ENCODE measurements around the gene SLC25A40. TPM values are rescaled to one million over a fixed set of nuclear protein-coding genes. Genes with fewer than 3 reads are reported as not detected.
"Not testable (repeated sequence)": the region's sequence is repeated elsewhere in the genome, so short reads cannot be mapped to it uniquely, and the experiment has no call there.

SLC25A40 gene
- total RNA-seq, 1 donor from 2014 or later: 48.7 TPM

DNA sequence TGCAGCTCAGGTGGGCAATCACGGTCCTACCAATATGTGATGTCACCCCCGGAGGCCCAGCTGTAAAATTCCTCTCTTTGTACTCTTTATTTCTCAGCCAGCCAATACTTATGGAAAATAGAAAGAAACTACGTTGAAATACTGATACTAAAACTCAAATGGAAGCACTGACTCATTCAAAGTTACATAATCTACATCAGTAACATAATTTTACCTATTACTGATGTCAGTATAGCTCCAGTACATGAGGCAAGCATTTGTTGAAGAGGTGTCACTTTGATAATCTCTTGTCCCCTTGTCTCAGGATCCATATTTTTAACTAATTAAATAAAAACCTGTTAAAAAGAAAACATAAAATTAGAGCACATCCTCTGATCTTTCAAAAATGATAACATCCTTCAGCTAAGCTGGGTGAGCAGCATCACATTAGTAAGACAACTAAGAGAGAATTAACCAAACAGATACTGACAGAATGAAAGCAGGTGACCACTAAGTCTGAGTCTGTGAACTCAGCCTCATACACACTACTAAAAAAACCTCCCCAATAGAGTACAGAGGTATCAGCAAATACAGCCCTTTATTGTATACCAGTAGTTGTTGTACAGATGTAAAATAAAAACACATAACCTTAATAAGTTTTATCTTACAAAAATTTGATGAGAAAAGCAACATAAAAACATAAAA is 17.6 kb downstream of the SLC25A40 start:
- DNase-seq (ENCODE audit: low spot score): no peak
- Mint-ChIP-seq H3K4me1 (ENCODE audit: low read depth) (peaks cover 15% of the 10 kb centered on the region), H3K36me3 (ENCODE audit: low read depth) (peaks cover 53% of the 10 kb centered on the region), H3K27ac (peak overlapping the region; percentile 64), H3K4me3 (ENCODE audit: low read depth) (no peak overlapping the region), H3K9me3 (no peaks in the 10 kb centered on the region), H3K27me3 (ENCODE audit: low read depth) (no peaks in the 10 kb centered on the region)
- intact Hi-C loops (cut with micrococcal nuclease): no loop called here

DNA sequence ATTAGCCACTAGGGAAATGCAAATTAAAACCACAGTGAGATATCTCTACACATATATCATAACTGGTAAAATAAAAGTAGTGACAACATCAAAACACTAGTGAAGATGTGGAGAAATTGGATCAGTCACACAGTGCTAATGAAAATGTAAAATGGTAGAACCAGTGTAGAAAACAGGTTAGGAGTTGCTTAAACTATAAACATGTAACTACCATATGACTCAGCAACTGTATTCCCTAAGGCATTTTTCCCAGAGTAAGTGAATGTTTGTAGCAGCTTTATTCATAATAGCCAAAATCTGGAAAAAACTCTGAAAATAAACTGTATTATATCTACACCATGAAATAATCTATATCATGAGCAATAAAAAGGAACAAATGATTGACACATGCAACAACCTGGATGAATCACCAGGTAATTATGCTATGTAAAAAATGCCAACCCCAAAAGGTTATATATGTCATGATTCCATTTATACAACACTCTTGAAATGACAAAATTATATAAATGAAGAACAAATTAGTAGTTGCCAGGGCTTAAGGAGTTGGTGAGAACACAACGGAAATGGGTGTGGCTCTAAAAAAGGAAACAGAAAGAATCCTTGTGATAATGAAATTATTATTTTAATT is 22.8 kb downstream of the SLC25A40 start:
- DNase-seq (ENCODE audit: low spot score): no peak
- Mint-ChIP-seq H3K9me3 (no peaks in the 10 kb centered on the region), H3K27me3 (ENCODE audit: low read depth) (no peaks in the 10 kb centered on the region), H3K36me3 (ENCODE audit: low read depth) (peaks cover 55% of the 10 kb centered on the region), H3K4me3 (ENCODE audit: low read depth) (no peak overlapping the region), H3K27ac (no peak overlapping the region), H3K4me1 (ENCODE audit: low read depth) (peaks cover 10% of the 10 kb centered on the region)
- intact Hi-C loops (cut with micrococcal nuclease): no loop called here

DNA sequence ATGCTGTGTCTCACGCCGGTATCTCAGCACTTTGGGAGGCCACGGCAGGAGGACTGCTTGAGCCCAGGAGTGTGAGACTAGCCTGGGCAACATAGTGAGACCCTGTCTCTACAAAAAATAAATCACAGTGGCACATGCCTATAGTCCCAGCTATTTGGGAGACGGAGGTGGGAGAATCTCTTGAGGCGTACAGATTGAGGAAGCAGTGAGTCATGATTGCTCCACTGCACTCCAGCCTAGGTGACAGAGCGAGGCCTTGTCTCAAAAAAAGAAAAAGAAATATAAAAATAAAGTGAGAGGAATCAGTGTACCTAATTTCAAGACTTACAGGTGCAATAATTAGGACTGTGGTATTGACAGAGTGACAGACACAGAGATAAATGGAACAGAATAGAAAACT is 23.9 kb downstream of the SLC25A40 start:
- Mint-ChIP-seq H3K27me3 (ENCODE audit: low read depth) (no peaks in the 10 kb centered on the region), H3K27ac (no peak overlapping the region), H3K36me3 (ENCODE audit: low read depth) (peaks cover 45% of the 10 kb centered on the region), H3K4me3 (ENCODE audit: low read depth) (no peak overlapping the region), H3K9me3 (no peaks in the 10 kb centered on the region), H3K4me1 (ENCODE audit: low read depth) (peaks cover 6% of the 10 kb centered on the region)
- intact Hi-C loops (cut with micrococcal nuclease): no loop called here
- DNase-seq (ENCODE audit: low spot score): no peak

DNA sequence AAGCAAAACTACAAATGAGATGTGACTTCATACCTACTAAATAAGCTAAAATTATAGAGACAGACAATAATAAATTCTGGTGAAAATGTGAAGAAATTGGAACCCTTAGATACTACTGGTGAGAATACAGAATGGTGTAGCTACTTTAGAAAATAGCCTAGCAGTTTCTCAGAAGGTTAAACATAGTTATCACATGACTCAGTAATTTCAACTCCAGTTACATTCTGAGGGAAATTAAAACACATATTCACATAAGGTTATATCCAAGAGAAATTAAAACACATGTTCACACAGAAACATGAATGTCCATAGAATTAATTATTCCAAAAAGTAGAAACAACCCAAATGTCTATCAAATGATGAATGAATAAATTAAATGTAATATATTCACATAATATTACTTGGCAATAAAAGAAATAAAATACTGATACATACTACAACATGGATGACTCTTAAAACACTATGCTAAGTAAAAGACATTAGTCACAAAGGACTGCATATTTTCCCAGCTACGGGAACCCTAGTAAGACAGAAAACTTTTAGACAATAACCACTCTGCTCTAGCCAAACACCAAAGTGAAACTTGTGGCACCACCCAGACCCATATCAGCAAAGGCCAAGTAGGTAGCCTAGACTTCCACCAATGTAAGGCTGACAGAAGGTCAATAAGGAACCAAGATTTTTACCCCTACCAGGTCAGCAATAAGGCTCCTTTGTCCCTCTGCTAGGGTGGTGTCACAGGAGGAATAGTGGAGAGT is 25.1 kb downstream of the SLC25A40 start:
- no peak overlapping the region for H3K27ac Mint-ChIP-seq
- H3K9me3 Mint-ChIP-seq: no peaks in the 10 kb centered on the region
- no peaks in the 10 kb centered on the region for H3K27me3 Mint-ChIP-seq (ENCODE audit: low read depth)
- peaks cover 41% of the 10 kb centered on the region for H3K36me3 Mint-ChIP-seq (ENCODE audit: low read depth)
- no peak for DNase-seq (ENCODE audit: low spot score)
- intact Hi-C loops (cut with micrococcal nuclease): no loop called here
- H3K4me1 Mint-ChIP-seq (ENCODE audit: low read depth): peaks cover 6% of the 10 kb centered on the region
- no peak overlapping the region for H3K4me3 Mint-ChIP-seq (ENCODE audit: low read depth)

DNA sequence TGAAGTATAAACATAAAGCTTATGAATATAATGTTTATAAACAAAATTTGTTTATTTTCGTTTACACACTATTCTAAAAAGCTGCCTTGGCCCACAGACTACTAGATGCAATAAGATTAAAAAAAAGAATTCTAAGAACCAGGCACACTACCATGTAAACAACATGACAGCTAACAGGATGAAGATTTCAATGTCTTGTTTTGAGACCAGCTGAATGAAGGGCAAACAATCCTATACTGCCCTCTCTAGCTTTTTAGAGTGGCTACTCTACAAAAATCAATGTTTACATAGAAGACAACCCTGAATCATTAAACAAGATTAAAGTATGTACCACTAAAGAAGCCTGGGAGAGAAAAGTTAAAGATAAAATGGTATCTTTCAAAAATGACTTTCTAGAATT is 38.6 kb downstream of the SLC25A40 start:
- Mint-ChIP-seq H3K4me1 (ENCODE audit: low read depth) (peaks cover 1% of the 10 kb centered on the region), H3K36me3 (ENCODE audit: low read depth) (peaks cover 22% of the 10 kb centered on the region), H3K27me3 (ENCODE audit: low read depth) (no peaks in the 10 kb centered on the region), H3K27ac (no peak overlapping the region), H3K9me3 (no peaks in the 10 kb centered on the region), H3K4me3 (ENCODE audit: low read depth) (no peak overlapping the region)
- no peak for DNase-seq (ENCODE audit: low spot score)
- intact Hi-C loops (cut with micrococcal nuclease): no loop called here

DNA sequence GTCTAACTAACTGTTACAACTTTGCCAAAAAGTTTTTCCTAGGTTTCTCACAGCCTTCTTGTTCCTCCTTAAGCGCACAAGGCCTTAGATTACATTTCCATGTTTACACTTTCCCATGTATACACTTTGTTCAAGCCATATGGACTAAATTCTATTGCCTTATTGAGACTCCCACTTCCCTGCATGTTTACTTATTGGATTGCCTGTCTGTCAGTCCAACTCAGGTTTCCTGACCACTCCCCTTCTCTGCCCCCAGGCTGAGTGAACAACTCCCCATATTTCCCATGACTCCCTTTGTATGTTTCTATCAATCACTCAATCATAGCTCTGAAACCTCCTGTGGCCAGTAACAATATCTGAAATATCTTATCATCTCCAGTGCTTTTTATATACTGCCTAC is 43.0 kb downstream of the SLC25A40 start:
- no peaks in the 10 kb centered on the region for H3K27me3 Mint-ChIP-seq (ENCODE audit: low read depth)
- intact Hi-C loops (cut with micrococcal nuclease): no loop called here
- peaks cover 30% of the 10 kb centered on the region for H3K36me3 Mint-ChIP-seq (ENCODE audit: low read depth)
- DNase-seq (ENCODE audit: low spot score): no peak
- H3K9me3 Mint-ChIP-seq: peaks cover 9% of the 10 kb centered on the region
- no peak overlapping the region for H3K4me3 Mint-ChIP-seq (ENCODE audit: low read depth)
- no peak overlapping the region for H3K27ac Mint-ChIP-seq
- no peaks in the 10 kb centered on the region for H3K4me1 Mint-ChIP-seq (ENCODE audit: low read depth)

DNA sequence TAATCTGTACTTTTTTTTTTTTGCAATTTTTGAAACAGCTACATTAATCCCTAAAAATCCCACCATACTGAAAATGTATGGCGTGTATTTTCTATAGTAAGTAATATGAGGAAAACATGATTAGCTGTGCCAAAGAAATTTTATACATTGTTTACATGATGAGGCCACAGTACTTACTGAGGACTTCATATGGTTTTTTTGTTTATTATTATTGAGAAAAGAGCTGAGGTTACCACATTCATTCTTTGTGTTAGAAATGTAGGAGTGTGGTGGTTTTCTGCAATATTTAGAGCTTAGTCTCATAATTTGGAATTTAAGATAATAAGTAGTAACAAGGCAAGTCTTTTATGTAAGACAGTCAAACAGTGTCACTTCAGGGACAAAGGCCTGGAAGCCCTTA is 45.1 kb downstream of the SLC25A40 start:
- H3K4me3 Mint-ChIP-seq (ENCODE audit: low read depth): no peak overlapping the region
- intact Hi-C loops (cut with micrococcal nuclease): no loop called here

DNA sequence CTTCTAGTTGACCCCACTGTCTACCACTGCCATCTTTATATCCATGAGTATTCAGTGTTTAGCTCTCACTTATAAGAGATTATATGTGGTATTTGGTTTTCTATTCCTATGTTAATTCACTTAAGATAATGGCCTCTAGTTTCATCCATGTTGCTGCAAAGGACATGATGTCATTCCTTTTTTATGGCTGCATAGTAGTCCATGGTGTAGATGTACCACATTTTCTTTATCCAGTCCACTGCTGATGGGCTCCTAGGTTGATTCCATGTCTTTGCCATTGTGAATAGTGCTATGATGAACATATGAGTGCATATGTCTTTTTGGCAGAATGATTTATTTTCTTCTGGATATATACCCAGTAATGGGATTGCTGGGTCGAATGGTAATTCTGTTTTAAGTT is 47.8 kb downstream of the SLC25A40 start:
- H3K4me1 Mint-ChIP-seq (ENCODE audit: low read depth); intact Hi-C loops (cut with micrococcal nuclease); H3K27ac Mint-ChIP-seq; DNase-seq (ENCODE audit: low spot score); H3K4me3 Mint-ChIP-seq (ENCODE audit: low read depth); H3K27me3 Mint-ChIP-seq (ENCODE audit: low read depth): not testable (repeated sequence)
- Mint-ChIP-seq H3K36me3 (ENCODE audit: low read depth) (peaks cover 28% of the 10 kb centered on the region), H3K9me3 (peaks cover 35% of the 10 kb centered on the region)

More for the DNA sequence above, 45.1 kb downstream of the SLC25A40 start:
- DNase-seq (ENCODE audit: low spot score): no peak
- H3K27me3 Mint-ChIP-seq (ENCODE audit: low read depth): no peaks in the 10 kb centered on the region
- H3K9me3 Mint-ChIP-seq: peaks cover 17% of the 10 kb centered on the region
- H3K36me3 Mint-ChIP-seq (ENCODE audit: low read depth): peaks cover 29% of the 10 kb centered on the region
- no peaks in the 10 kb centered on the region for H3K4me1 Mint-ChIP-seq (ENCODE audit: low read depth)
- H3K27ac Mint-ChIP-seq: no peak overlapping the region

DNA sequence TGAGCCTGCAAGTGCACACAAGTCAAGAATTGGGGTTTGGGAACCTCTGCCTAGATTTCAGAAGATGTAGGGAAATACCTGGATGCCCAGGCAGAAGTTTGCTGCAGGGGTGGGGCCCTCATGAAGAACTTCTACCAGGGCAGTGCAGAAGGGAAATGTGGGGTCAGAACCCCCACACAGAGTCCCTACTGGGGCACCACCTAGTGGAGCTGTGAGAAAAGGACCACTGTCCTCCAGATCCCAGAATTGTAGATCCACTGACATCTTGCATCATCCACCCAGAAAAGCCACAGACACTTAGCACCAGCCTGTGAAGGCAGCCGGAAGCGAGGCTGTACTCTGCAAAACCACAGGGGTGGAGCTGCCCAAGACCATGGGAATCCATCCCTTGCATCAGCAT is 50.8 kb downstream of the SLC25A40 start:
- H3K36me3 Mint-ChIP-seq (ENCODE audit: low read depth); DNase-seq (ENCODE audit: low spot score); H3K27me3 Mint-ChIP-seq (ENCODE audit: low read depth); H3K4me1 Mint-ChIP-seq (ENCODE audit: low read depth); H3K27ac Mint-ChIP-seq; intact Hi-C loops (cut with micrococcal nuclease); H3K4me3 Mint-ChIP-seq (ENCODE audit: low read depth): not testable (repeated sequence)
- peaks cover 35% of the 10 kb centered on the region for H3K9me3 Mint-ChIP-seq

DNA sequence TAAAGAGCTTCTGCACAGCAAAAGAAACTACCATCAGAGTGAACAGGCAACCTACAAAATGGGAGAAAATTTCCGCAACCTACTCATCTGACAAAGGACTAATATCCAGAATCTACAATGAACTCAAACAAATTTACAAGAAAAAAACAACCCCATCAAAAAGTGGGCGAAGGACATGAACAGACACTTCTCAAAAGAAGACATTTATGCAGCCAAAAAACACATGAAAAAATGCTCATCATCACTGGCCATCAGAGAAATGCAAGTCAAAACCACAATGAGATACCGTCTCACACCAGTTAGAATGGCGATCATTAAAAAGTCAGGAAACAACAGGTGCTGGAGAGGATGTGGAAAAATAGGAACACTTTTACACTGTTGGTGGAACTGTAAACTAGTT is 54.1 kb downstream of the SLC25A40 start:
- H3K27me3 Mint-ChIP-seq (ENCODE audit: low read depth); intact Hi-C loops (cut with micrococcal nuclease); H3K36me3 Mint-ChIP-seq (ENCODE audit: low read depth); DNase-seq (ENCODE audit: low spot score); H3K27ac Mint-ChIP-seq; H3K4me1 Mint-ChIP-seq (ENCODE audit: low read depth); H3K4me3 Mint-ChIP-seq (ENCODE audit: low read depth): not testable (repeated sequence)
- peaks cover 26% of the 10 kb centered on the region for H3K9me3 Mint-ChIP-seq

DNA sequence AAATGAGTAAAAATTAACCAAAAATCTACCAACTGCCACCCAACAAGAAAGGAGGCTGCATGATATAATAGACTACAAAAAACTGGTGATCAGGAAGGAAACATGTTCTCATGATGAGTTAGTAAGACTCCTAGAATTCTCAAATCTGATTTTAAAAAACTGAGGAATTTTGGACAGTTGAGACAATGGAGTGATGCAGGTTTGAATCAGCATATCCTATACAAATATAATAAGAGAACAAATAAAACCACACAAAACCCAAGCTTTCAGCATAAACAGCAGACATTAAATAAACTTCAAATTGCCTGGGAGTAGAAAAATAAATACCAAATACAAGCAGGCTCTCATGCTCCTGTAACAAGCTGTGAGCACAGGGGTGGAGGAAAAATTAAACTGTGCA is 57.8 kb downstream of the SLC25A40 start:
- Mint-ChIP-seq H3K4me1 (ENCODE audit: low read depth) (no peaks in the 10 kb centered on the region), H3K9me3 (no peaks in the 10 kb centered on the region)

DNA sequence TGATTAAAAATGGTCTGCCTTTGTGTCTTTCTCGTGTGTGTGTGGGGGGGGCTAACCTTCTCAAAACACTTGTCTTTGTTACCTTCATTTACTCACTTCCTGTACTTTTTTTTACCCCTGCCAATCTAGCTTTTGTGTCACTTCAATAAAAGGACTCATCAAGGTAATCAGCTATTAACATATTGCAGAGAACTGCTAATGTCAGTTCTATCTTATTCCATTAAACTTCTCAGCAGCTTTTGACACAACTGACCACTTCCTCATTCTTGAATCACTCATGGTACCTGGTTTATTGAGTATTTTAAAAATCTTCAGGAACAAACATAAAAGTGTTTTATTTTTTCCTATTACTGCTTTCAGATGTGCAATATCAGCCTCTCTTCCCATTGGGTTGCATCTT is 59.8 kb downstream of the SLC25A40 start:
- H3K27me3 Mint-ChIP-seq (ENCODE audit: low read depth): peaks cover 3% of the 10 kb centered on the region
- no peaks in the 10 kb centered on the region for H3K9me3 Mint-ChIP-seq
- no peak for DNase-seq (ENCODE audit: low spot score)
- intact Hi-C loops (cut with micrococcal nuclease): no loop called here
- no peaks in the 10 kb centered on the region for H3K36me3 Mint-ChIP-seq (ENCODE audit: low read depth)
- no peak overlapping the region for H3K27ac Mint-ChIP-seq
- H3K4me1 Mint-ChIP-seq (ENCODE audit: low read depth): no peaks in the 10 kb centered on the region
- no peak overlapping the region for H3K4me3 Mint-ChIP-seq (ENCODE audit: low read depth)

More for the DNA sequence above, 57.8 kb downstream of the SLC25A40 start:
- intact Hi-C loops (cut with micrococcal nuclease): no loop called here
- Mint-ChIP-seq H3K27me3 (ENCODE audit: low read depth) (no peaks in the 10 kb centered on the region), H3K4me3 (ENCODE audit: low read depth) (no peak overlapping the region), H3K27ac (no peak overlapping the region), H3K36me3 (ENCODE audit: low read depth) (no peaks in the 10 kb centered on the region)
- DNase-seq (ENCODE audit: low spot score): no peak

DNA sequence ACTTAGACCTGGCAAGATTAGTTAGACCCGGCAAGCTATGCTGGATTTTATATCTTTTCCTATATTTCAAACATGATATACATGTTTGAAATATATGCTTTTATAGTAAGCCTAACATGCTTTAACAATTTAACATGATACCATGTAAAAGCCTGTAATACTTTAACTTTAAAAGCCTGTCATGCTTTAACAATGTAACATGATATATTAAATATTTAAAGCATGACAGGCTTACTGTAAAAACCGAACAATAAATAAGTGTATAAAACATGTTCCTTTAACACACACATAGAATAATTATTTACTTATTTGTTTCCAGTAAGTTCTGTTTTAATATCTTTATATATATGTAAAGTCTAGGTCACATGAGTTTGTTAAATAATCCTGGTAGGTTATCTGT is 65.4 kb downstream of the SLC25A40 start:
- no peaks in the 10 kb centered on the region for H3K36me3 Mint-ChIP-seq (ENCODE audit: low read depth)
- DNase-seq (ENCODE audit: low spot score): no peak
- H3K9me3 Mint-ChIP-seq: no peaks in the 10 kb centered on the region
- H3K4me1 Mint-ChIP-seq (ENCODE audit: low read depth): no peaks in the 10 kb centered on the region
- intact Hi-C loops (cut with micrococcal nuclease): no loop called here
- H3K27me3 Mint-ChIP-seq (ENCODE audit: low read depth): peaks cover 4% of the 10 kb centered on the region
- H3K4me3 Mint-ChIP-seq (ENCODE audit: low read depth): no peak overlapping the region
- H3K27ac Mint-ChIP-seq: no peak overlapping the region

All from activated T-helper 2 cell treated with anti-CD3 and anti-CD28 coated beads, Interferon-gamma antibody, Interleukin-2, Interleukin-4, amounts not matched to agents 10 μg/mL and 5 μg/mL and 100 μg/mL, durations not matched to agents 14 hours and 24 hours and 36 hours (primary cell).